Stomach (tissue), 4 donors: ENCODE measurements around the gene STAC2.

Source experiments
- POLR2A ChIP-seq, 4 donors: fragments of 450-650 bp; IDR thresholded peaks; one replicate each; pipeline ENCODE4 v1.6.1; 2016; ENCODE audit warnings: antibody characterized with exemption in 4 of 4, control low read depth in 2 of 4, mild to moderate bottlenecking in 1 of 4, moderate library complexity in 1 of 4
- TF ChIP-seq, protein P1 (sequence below), 7 experiments: fragments of 450-650 bp in 4 of 7; fragments of 200-600 bp in 3 of 7; sonication (generic) in 3 of 7; IDR thresholded peaks; one replicate each; pipeline ENCODE4 v1.5.1; 2016 to 2019; ENCODE audit warnings: antibody characterized with exemption in 7 of 7, control low read depth in 2 of 7, mild to moderate bottlenecking in 1 of 7

DNA sequence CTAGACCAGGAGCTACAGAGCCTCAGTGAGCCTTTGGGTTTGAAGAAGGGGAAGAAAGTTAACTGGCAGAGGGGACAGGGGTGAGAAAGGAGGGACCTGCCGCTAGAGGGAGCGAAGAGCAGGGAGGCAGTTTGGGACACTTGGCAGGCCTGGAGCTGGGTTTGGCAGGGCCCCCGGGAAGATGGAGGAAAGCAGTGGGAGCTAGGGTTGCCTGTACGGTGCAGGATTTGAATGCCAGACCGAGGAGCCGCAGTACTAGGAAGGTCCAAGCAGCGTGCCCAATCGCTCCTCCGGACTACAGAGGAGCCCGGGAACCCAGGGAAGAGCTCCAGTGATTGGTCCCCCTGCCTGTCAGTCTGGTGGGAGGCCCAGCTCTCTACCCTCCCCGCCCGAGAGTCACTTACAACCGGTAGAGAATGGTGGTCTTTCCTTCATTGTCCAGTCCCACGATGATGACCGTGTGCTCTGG, 61.0 kb downstream of the STAC2 start:
- TF ChIP-seq, protein P1, sequence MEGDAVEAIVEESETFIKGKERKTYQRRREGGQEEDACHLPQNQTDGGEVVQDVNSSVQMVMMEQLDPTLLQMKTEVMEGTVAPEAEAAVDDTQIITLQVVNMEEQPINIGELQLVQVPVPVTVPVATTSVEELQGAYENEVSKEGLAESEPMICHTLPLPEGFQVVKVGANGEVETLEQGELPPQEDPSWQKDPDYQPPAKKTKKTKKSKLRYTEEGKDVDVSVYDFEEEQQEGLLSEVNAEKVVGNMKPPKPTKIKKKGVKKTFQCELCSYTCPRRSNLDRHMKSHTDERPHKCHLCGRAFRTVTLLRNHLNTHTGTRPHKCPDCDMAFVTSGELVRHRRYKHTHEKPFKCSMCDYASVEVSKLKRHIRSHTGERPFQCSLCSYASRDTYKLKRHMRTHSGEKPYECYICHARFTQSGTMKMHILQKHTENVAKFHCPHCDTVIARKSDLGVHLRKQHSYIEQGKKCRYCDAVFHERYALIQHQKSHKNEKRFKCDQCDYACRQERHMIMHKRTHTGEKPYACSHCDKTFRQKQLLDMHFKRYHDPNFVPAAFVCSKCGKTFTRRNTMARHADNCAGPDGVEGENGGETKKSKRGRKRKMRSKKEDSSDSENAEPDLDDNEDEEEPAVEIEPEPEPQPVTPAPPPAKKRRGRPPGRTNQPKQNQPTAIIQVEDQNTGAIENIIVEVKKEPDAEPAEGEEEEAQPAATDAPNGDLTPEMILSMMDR (IDR thresholded peaks at IDR 0.05), result peak in 5 of 7 experiments; percentile 75 to 89 (median 77)
- TF ChIP-seq POLR2A (IDR thresholded peaks at IDR 0.05), result no peak
